OCI-LY1 (cell line): ENCODE data around the gene OCRL.

Experiments
- H2AFZ ChIP-seq: fragments of 200-600 bp; sonication (generic), shearing (Covaris generic); 2 replicates; pipeline ENCODE4 v1.6.0; 2014; ENCODE audit warnings: antibody characterized with exemption, mild to moderate bottlenecking, low read length
- H3F3A ChIP-seq: fragments of 200-600 bp; sonication (generic), shearing (Covaris generic); 2 replicates; pipeline ENCODE4 v1.6.0; 2014; ENCODE audit warnings: mild to moderate bottlenecking, antibody characterized with exemption, low read length, moderate library complexity; ENCODE audit not compliant: insufficient read depth
- H3K27ac ChIP-seq: fragments of 200-600 bp; sonication (generic); 2 replicates; pipeline ENCODE4 v1.5.1; 2014; ENCODE audit warnings: low read length, mixed run types, mild to moderate bottlenecking, low read depth; ENCODE audit not compliant: poor library complexity, severe bottlenecking
- H3K27me3 ChIP-seq: fragments of 200-600 bp; sonication (generic); 2 replicates; pipeline ENCODE4 v1.6.0; 2014; ENCODE audit warnings: antibody characterized with exemption, mild to moderate bottlenecking, low read length, moderate library complexity; ENCODE audit not compliant: insufficient read depth
- H3K36me3 ChIP-seq: fragments of 200-600 bp; sonication (generic); 2 replicates; pipeline ENCODE4 v1.6.1; 2014; ENCODE audit warnings: mild to moderate bottlenecking, antibody characterized with exemption, low read length, moderate library complexity, mixed read lengths; ENCODE audit not compliant: insufficient read depth
- H3K4me1 ChIP-seq: fragments of 200-600 bp; sonication (generic); 2 replicates; pipeline ENCODE4 v1.5.1; 2014; ENCODE audit warnings: mild to moderate bottlenecking, low read length, moderate library complexity; ENCODE audit not compliant: insufficient read depth, severe bottlenecking
- H3K4me2 ChIP-seq: fragments of 200-600 bp; sonication (generic), shearing (Covaris generic); 2 replicates; pipeline ENCODE4 v1.6.1; 2014; ENCODE audit warnings: low read length
- H3K4me3 ChIP-seq: fragments of 200-600 bp; sonication (generic); 2 replicates; pipeline ENCODE4 v1.5.1; 2014; ENCODE audit warnings: low read length, low read depth, mild to moderate bottlenecking, mixed read lengths; ENCODE audit not compliant: poor library complexity, severe bottlenecking
- H3K79me2 ChIP-seq: fragments of 200-600 bp; shearing (Covaris generic); 2 replicates; pipeline ENCODE4 v1.6.1; 2016; ENCODE audit warnings: mixed run types, low read length, mixed read lengths; ENCODE audit not compliant: insufficient read depth
- H3K9ac ChIP-seq: fragments of 200-600 bp; sonication (generic), shearing (Covaris generic); 2 replicates; pipeline ENCODE4 v1.6.1; 2014; ENCODE audit warnings: mild to moderate bottlenecking, low read length, mixed read lengths
- H3K9me2 ChIP-seq: fragments of 200-600 bp; sonication (generic), shearing (Covaris generic); 2 replicates; pipeline ENCODE4 v1.6.1; 2014; ENCODE audit warnings: low read depth, mild to moderate bottlenecking, low read length, mixed read lengths
- H3K9me3 ChIP-seq: fragments of 200-600 bp; shearing (Covaris generic); 2 replicates; pipeline ENCODE4 v1.6.1; 2014; ENCODE audit warnings: low read length, mixed read lengths
- H4K20me1 ChIP-seq: fragments of 200-600 bp; sonication (generic), shearing (Covaris generic); 2 replicates; pipeline ENCODE4 v1.6.0; 2016; ENCODE audit warnings: mild to moderate bottlenecking, low read length; ENCODE audit not compliant: insufficient read depth
- EZH2 ChIP-seq: fragments of 200-600 bp; sonication (generic), shearing (Covaris generic); IDR thresholded peaks from 2 replicates; pipeline ENCODE4 v1.8.0; 2017; ENCODE audit warnings: borderline replicate concordance, mixed run types, mild to moderate bottlenecking, antibody characterized with exemption, low read length, moderate library complexity, mixed read lengths
- TF ChIP-seq, protein P1 (sequence below): fragments of 200-600 bp; sonication (generic), shearing (Covaris generic); IDR thresholded peaks from 2 replicates; pipeline ENCODE4 v1.5.1; 2017; ENCODE audit warnings: mild to moderate bottlenecking, antibody characterized with exemption, low read length, moderate library complexity, mixed read lengths

Gene OCRL

DNA sequence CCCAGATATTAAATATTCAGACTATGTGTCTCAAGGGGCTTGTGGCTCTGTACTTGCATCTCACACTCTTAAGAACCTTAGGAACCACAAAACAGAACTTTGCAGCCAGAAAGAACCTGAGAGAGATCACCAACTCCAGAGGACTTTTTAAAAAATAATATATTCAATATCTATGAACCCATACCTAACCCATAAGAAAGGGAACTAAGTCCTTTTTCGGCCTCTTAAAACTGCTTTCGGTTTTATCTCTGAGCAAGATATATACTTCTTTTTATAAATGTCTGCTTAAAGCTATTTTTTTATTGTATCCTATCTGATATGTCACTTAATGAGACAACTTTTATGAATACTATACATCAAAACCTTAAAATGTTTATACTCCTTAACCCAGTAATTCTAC, 27.6 kb upstream of the OCRL start:
- no peak for TF ChIP-seq EZH2
- TF ChIP-seq, protein P1, sequence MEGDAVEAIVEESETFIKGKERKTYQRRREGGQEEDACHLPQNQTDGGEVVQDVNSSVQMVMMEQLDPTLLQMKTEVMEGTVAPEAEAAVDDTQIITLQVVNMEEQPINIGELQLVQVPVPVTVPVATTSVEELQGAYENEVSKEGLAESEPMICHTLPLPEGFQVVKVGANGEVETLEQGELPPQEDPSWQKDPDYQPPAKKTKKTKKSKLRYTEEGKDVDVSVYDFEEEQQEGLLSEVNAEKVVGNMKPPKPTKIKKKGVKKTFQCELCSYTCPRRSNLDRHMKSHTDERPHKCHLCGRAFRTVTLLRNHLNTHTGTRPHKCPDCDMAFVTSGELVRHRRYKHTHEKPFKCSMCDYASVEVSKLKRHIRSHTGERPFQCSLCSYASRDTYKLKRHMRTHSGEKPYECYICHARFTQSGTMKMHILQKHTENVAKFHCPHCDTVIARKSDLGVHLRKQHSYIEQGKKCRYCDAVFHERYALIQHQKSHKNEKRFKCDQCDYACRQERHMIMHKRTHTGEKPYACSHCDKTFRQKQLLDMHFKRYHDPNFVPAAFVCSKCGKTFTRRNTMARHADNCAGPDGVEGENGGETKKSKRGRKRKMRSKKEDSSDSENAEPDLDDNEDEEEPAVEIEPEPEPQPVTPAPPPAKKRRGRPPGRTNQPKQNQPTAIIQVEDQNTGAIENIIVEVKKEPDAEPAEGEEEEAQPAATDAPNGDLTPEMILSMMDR: no peak
- H3F3A ChIP-seq: no peaks in the 10 kb centered on the region
- no peaks in the 10 kb centered on the region for H3K27me3 ChIP-seq
- no peaks in the 10 kb centered on the region for H3K4me1 ChIP-seq
- H3K9ac ChIP-seq: no peak overlapping the region
- no peaks in the 10 kb centered on the region for H3K9me2 ChIP-seq
- H3K27ac ChIP-seq: no peak overlapping the region
- no peak overlapping the region for H3K4me2 ChIP-seq
- no peaks in the 10 kb centered on the region for H4K20me1 ChIP-seq
- H3K36me3 ChIP-seq: no peaks in the 10 kb centered on the region
- no peak overlapping the region for H3K4me3 ChIP-seq
- H2AFZ ChIP-seq: no peak overlapping the region
- H3K9me3 ChIP-seq: no peaks in the 10 kb centered on the region
- no peaks in the 10 kb centered on the region for H3K79me2 ChIP-seq

DNA sequence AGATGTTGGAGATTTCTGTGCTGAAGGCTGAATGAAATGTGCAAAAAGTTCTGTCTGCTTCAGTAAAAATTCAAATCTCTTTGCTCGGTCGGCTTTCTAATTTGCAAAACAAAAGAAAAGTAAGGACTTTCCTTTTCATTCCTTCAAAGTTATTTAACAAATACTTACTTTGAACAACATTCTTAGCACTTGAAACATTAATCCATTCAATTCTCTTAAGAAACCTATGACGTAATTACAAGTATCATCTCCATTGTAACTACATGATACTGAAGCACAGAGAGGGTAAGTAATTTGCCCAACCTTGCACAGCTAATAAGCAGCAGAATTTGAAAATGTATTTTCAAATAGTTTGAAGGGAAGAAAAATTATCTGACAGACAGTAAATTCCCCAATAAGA, 23.7 kb upstream of the OCRL start:
- Histone ChIP-seq H3K9me3 (no peaks in the 10 kb centered on the region), H4K20me1 (no peaks in the 10 kb centered on the region), H3K79me2 (no peaks in the 10 kb centered on the region), H3K36me3 (no peaks in the 10 kb centered on the region), H3K27ac (no peak overlapping the region), H3K27me3 (no peaks in the 10 kb centered on the region), H3K4me2 (no peak overlapping the region), H3F3A (no peaks in the 10 kb centered on the region), H3K4me1 (no peaks in the 10 kb centered on the region), H3K4me3 (no peak overlapping the region), H3K9ac (no peak overlapping the region), H3K9me2 (no peaks in the 10 kb centered on the region), H2AFZ (no peak overlapping the region)
- TF ChIP-seq, protein P1: no peak
- TF ChIP-seq EZH2: no peak

DNA sequence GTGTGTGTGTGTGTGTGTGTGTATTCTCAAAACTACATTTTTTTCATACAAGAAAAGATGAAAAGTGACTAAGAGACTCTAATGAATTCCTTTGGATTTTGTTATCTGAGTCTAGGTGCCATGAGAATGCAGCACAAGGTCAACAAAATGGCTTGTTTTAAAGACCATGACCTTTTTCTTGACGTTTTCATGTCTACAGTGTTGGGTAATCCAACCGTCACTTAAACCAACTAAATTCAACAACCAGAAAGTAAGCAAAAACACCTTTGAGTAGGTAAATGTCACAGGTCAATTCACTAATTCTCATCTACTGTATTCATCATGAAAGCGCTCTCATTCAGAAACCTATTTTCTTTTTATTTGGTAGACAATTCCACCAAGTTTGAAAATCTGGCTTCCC, 19.9 kb upstream of the OCRL start:
- no peaks in the 10 kb centered on the region for H3K4me1 ChIP-seq
- no peak overlapping the region for H3K9ac ChIP-seq
- no peaks in the 10 kb centered on the region for H3K36me3 ChIP-seq
- no peaks in the 10 kb centered on the region for H4K20me1 ChIP-seq
- H3K9me3 ChIP-seq: no peaks in the 10 kb centered on the region
- H3K79me2 ChIP-seq: no peaks in the 10 kb centered on the region
- no peaks in the 10 kb centered on the region for H3K27me3 ChIP-seq
- no peaks in the 10 kb centered on the region for H3K9me2 ChIP-seq
- no peak overlapping the region for H3K27ac ChIP-seq
- H3K4me2 ChIP-seq: no peak overlapping the region
- TF ChIP-seq, protein P1: no peak
- no peak for TF ChIP-seq EZH2
- H3K4me3 ChIP-seq: no peak overlapping the region
- H2AFZ ChIP-seq: no peak overlapping the region
- H3F3A ChIP-seq: no peaks in the 10 kb centered on the region
